MM.1S (cell line): Measurements from ENCODE around the gene SH3PXD2A.

Experiments
- CTCF ChIP-seq: fragments of 300-600 bp; sonication (generic); IDR thresholded peaks from 2 replicates; pipeline ENCODE4 v1.5.1; 2016; ENCODE audit warnings: antibody characterized with exemption, low read length, mixed read lengths
- EZH2 ChIP-seq: fragments of 300-600 bp; sonication (generic); optimal IDR thresholded peaks from 2 replicates; pipeline ENCODE3; 2017; ENCODE audit warnings: low read depth, mild to moderate bottlenecking, antibody characterized with exemption, low read length, mixed read lengths
- EZH2phosphoT487 ChIP-seq: fragments of 300-600 bp; sonication (generic); IDR thresholded peaks from 2 replicates; pipeline ENCODE4 v1.6.1; 2018; ENCODE audit warnings: antibody characterized with exemption, low read length

DNA sequence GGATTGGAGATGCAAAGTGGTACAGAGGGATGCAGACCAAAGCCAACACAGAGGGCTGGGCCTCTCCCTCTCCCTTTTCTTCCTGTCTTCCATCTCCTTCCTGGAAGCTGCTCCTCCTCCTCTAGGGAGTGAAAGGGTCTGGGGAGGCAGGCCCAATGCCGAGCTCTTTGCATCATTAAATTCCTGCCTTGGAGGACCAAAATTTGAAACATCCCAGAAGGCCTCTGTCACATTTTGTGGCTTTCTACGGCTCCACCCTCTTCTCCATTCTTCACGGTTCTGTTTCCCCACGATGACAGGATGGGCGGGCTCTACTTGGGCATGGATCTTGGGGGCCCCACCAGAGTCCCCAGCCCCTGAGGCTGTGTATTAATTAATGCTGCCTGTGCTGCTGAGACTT, 285.5 kb downstream of the SH3PXD2A start:
- TF ChIP-seq CTCF: no peak
- TF ChIP-seq EZH2phosphoT487: no peak
- TF ChIP-seq EZH2: no peak
